ENCODE data around the gene PDE6B. TPM values are rescaled to one million over a fixed set of nuclear protein-coding genes. Genes with fewer than 3 reads are reported as not detected.

PDE6B gene
- total and polyA plus RNA-seq, 3 experiments from 2014 or later = 9.3 to 21.5 (median 10.1) TPM

- H3K4me3 ChIP-seq (ENCODE audit: low read length) = no peak overlapping the region
- ChIA-PET POLR2A (no interaction called here), CTCF (no interaction called here)
- no peaks in the 10 kb centered on the region for H3K9me3 Mint-ChIP-seq
- no peaks in the 10 kb centered on the region for H3K4me1 ChIP-seq (ENCODE audit: insufficient read depth, low read length)
- peak in 1 of 5 donors; percentile 17 for DNase-seq
- no peaks in the 10 kb centered on the region for H3K9me3 ChIP-seq (ENCODE audit: low read length)
- no peaks in the 10 kb centered on the region for H3K36me3 ChIP-seq (ENCODE audit: insufficient read depth, low read length)
- H3K36me3 Mint-ChIP-seq = no peaks in the 10 kb centered on the region
- no peaks in the 10 kb centered on the region for H3K27me3 ChIP-seq (ENCODE audit: insufficient read depth, low read length, poor library complexity, severe bottlenecking)
- no peak overlapping the region for H3K27ac Mint-ChIP-seq
- H3K27me3 Mint-ChIP-seq = peaks cover 0 to 5% of the 10 kb centered on the region in 2 donors
- H3K4me3 Mint-ChIP-seq = no peak overlapping the region
- H3K4me1 Mint-ChIP-seq = no peaks in the 10 kb centered on the region
- no peak overlapping the region for H3K27ac ChIP-seq (ENCODE audit: low read depth, low read length)
Observed at GRCh38 chr4:628311-628741, 3.0 kb downstream of the PDE6B start.

GRCh38 chr4:628821-629635, 3.7 kb downstream of the PDE6B start:
- Histone ChIP-seq H3K27me3 (ENCODE audit: insufficient read depth, low read length, poor library complexity, severe bottlenecking) (no peaks in the 10 kb centered on the region), H3K4me3 (ENCODE audit: low read length) (no peak overlapping the region), H3K9me3 (ENCODE audit: low read length) (no peaks in the 10 kb centered on the region), H3K36me3 (ENCODE audit: insufficient read depth, low read length) (no peaks in the 10 kb centered on the region), H3K27ac (ENCODE audit: low read depth, low read length) (no peak overlapping the region), H3K4me1 (ENCODE audit: insufficient read depth, low read length) (no peaks in the 10 kb centered on the region)
- ChIA-PET CTCF (no interaction called here), POLR2A (no interaction called here)
- H3K36me3 Mint-ChIP-seq = no peaks in the 10 kb centered on the region
- peaks cover 0 to 5% of the 10 kb centered on the region in 2 donors for H3K27me3 Mint-ChIP-seq
- DNase-seq = peak in 1 of 5 donors; percentile 35
- no peak overlapping the region for H3K4me3 Mint-ChIP-seq
- H3K4me1 Mint-ChIP-seq = no peaks in the 10 kb centered on the region
- H3K9me3 Mint-ChIP-seq = no peaks in the 10 kb centered on the region
- H3K27ac Mint-ChIP-seq = no peak overlapping the region

GRCh38 chr4:629636-629914, 4.2 kb downstream of the PDE6B start:
- no peaks in the 10 kb centered on the region for H3K9me3 Mint-ChIP-seq
- ChIA-PET CTCF (no interaction called here), POLR2A (no interaction called here)
- no peaks in the 10 kb centered on the region for H3K4me1 Mint-ChIP-seq
- H3K36me3 Mint-ChIP-seq = no peaks in the 10 kb centered on the region
- H3K27me3 Mint-ChIP-seq = peaks cover 0 to under 1% of the 10 kb centered on the region in 2 donors
- no peak overlapping the region for H3K4me3 ChIP-seq (ENCODE audit: low read length)
- no peaks in the 10 kb centered on the region for H3K4me1 ChIP-seq (ENCODE audit: insufficient read depth, low read length)
- H3K27ac Mint-ChIP-seq = no peak overlapping the region
- H3K27ac ChIP-seq (ENCODE audit: low read depth, low read length) = no peak overlapping the region
- no peak overlapping the region for H3K4me3 Mint-ChIP-seq
- H3K27me3 ChIP-seq (ENCODE audit: insufficient read depth, low read length, poor library complexity, severe bottlenecking) = no peaks in the 10 kb centered on the region
- H3K36me3 ChIP-seq (ENCODE audit: insufficient read depth, low read length) = no peaks in the 10 kb centered on the region
- no peaks in the 10 kb centered on the region for H3K9me3 ChIP-seq (ENCODE audit: low read length)
- peak in 1 of 5 donors; percentile 30 for DNase-seq

GRCh38 chr4:629915-630641, 4.7 kb downstream of the PDE6B start:
- no peaks in the 10 kb centered on the region for H3K4me1 ChIP-seq (ENCODE audit: insufficient read depth, low read length)
- H3K27me3 ChIP-seq (ENCODE audit: insufficient read depth, low read length, poor library complexity, severe bottlenecking) = no peaks in the 10 kb centered on the region
- Mint-ChIP-seq H3K27me3 (no peaks in the 10 kb centered on the region), H3K4me1 (no peaks in the 10 kb centered on the region), H3K9me3 (no peaks in the 10 kb centered on the region), H3K4me3 (no peak overlapping the region), H3K36me3 (no peaks in the 10 kb centered on the region), H3K27ac (no peak overlapping the region)
- ChIA-PET POLR2A (interaction anchor here (0.5 kb wide), 1 partner anchor 152 kb away, joined by 3 read pairs; no protein-coding TSS in a partner anchor), CTCF (no interaction called here)
- DNase-seq = peak in 1 of 5 donors; percentile 39
- H3K4me3 ChIP-seq (ENCODE audit: low read length) = no peak overlapping the region
- no peaks in the 10 kb centered on the region for H3K9me3 ChIP-seq (ENCODE audit: low read length)
- no peaks in the 10 kb centered on the region for H3K36me3 ChIP-seq (ENCODE audit: insufficient read depth, low read length)
- H3K27ac ChIP-seq (ENCODE audit: low read depth, low read length) = no peak overlapping the region

- Mint-ChIP-seq H3K9me3 (no peaks in the 10 kb centered on the region), H3K4me3 (no peak overlapping the region), H3K27me3 (no peaks in the 10 kb centered on the region), H3K36me3 (no peaks in the 10 kb centered on the region), H3K4me1 (no peaks in the 10 kb centered on the region), H3K27ac (no peak overlapping the region)
- no peaks in the 10 kb centered on the region for H3K9me3 ChIP-seq (ENCODE audit: low read length)
- H3K36me3 ChIP-seq (ENCODE audit: insufficient read depth, low read length) = no peaks in the 10 kb centered on the region
- peak in 1 of 5 donors; percentile 17 for DNase-seq
- ChIA-PET POLR2A (interaction anchor here (0.5 kb wide), 1 partner anchor 153 kb away, joined by 3 read pairs; no protein-coding TSS in a partner anchor), CTCF (no interaction called here)
- no peak overlapping the region for H3K4me3 ChIP-seq (ENCODE audit: low read length)
- H3K4me1 ChIP-seq (ENCODE audit: insufficient read depth, low read length) = no peaks in the 10 kb centered on the region
- no peak overlapping the region for H3K27ac ChIP-seq (ENCODE audit: low read depth, low read length)
- no peaks in the 10 kb centered on the region for H3K27me3 ChIP-seq (ENCODE audit: insufficient read depth, low read length, poor library complexity, severe bottlenecking)
Observed at GRCh38 chr4:630656-631055, 5.3 kb downstream of the PDE6B start.

GRCh38 chr4:632196-632790, 6.9 kb downstream of the PDE6B start:
- H3K36me3 ChIP-seq (ENCODE audit: insufficient read depth, low read length) = no peaks in the 10 kb centered on the region
- DNase-seq = peak in 1 of 5 donors; percentile 24
- Mint-ChIP-seq H3K27ac (no peak overlapping the region), H3K27me3 (peaks cover 0 to 1% of the 10 kb centered on the region in 2 donors), H3K4me3 (no peak overlapping the region), H3K4me1 (no peaks in the 10 kb centered on the region), H3K36me3 (no peaks in the 10 kb centered on the region), H3K9me3 (no peaks in the 10 kb centered on the region)
- H3K27me3 ChIP-seq (ENCODE audit: insufficient read depth, low read length, poor library complexity, severe bottlenecking) = no peaks in the 10 kb centered on the region
- H3K27ac ChIP-seq (ENCODE audit: low read depth, low read length) = no peak overlapping the region
- no peaks in the 10 kb centered on the region for H3K9me3 ChIP-seq (ENCODE audit: low read length)
- H3K4me1 ChIP-seq (ENCODE audit: insufficient read depth, low read length) = no peaks in the 10 kb centered on the region
- ChIA-PET CTCF (no interaction called here), POLR2A (no interaction called here)
- no peak overlapping the region for H3K4me3 ChIP-seq (ENCODE audit: low read length)

GRCh38 chr4:632926-633325, 7.6 kb downstream of the PDE6B start:
- Mint-ChIP-seq H3K27ac (no peak overlapping the region), H3K4me1 (no peaks in the 10 kb centered on the region), H3K27me3 (peaks cover 1 to 4% of the 10 kb centered on the region in 2 donors), H3K36me3 (no peaks in the 10 kb centered on the region), H3K9me3 (no peaks in the 10 kb centered on the region), H3K4me3 (no peak overlapping the region)
- no peaks in the 10 kb centered on the region for H3K27me3 ChIP-seq (ENCODE audit: insufficient read depth, low read length, poor library complexity, severe bottlenecking)
- no peak overlapping the region for H3K4me3 ChIP-seq (ENCODE audit: low read length)
- CTCF ChIA-PET = no interaction called here
- POLR2A ChIA-PET = no interaction called here
- no peaks in the 10 kb centered on the region for H3K9me3 ChIP-seq (ENCODE audit: low read length)
- no peak overlapping the region for H3K27ac ChIP-seq (ENCODE audit: low read depth, low read length)
- peak in 1 of 5 donors; percentile 17 for DNase-seq
- H3K4me1 ChIP-seq (ENCODE audit: insufficient read depth, low read length) = no peaks in the 10 kb centered on the region
- H3K36me3 ChIP-seq (ENCODE audit: insufficient read depth, low read length) = no peaks in the 10 kb centered on the region

GRCh38 chr4:633406-633805, 8.0 kb downstream of the PDE6B start:
- no peak overlapping the region for H3K27ac ChIP-seq (ENCODE audit: low read depth, low read length)
- Mint-ChIP-seq H3K4me3 (no peak overlapping the region), H3K9me3 (no peaks in the 10 kb centered on the region), H3K27me3 (peaks cover 1 to 6% of the 10 kb centered on the region in 2 donors), H3K27ac (no peak overlapping the region), H3K4me1 (no peaks in the 10 kb centered on the region), H3K36me3 (no peaks in the 10 kb centered on the region)
- H3K4me3 ChIP-seq (ENCODE audit: low read length) = no peak overlapping the region
- no peak for DNase-seq
- H3K27me3 ChIP-seq (ENCODE audit: insufficient read depth, low read length, poor library complexity, severe bottlenecking) = no peaks in the 10 kb centered on the region
- H3K36me3 ChIP-seq (ENCODE audit: insufficient read depth, low read length) = no peaks in the 10 kb centered on the region
- no peaks in the 10 kb centered on the region for H3K9me3 ChIP-seq (ENCODE audit: low read length)
- H3K4me1 ChIP-seq (ENCODE audit: insufficient read depth, low read length) = no peaks in the 10 kb centered on the region
- CTCF ChIA-PET = no interaction called here
- POLR2A ChIA-PET = no interaction called here

Measured in CD8-positive, alpha-beta memory T cell (primary cell).